ENCODE data around the gene MRPL23.

The MRPL23 gene

DNA sequence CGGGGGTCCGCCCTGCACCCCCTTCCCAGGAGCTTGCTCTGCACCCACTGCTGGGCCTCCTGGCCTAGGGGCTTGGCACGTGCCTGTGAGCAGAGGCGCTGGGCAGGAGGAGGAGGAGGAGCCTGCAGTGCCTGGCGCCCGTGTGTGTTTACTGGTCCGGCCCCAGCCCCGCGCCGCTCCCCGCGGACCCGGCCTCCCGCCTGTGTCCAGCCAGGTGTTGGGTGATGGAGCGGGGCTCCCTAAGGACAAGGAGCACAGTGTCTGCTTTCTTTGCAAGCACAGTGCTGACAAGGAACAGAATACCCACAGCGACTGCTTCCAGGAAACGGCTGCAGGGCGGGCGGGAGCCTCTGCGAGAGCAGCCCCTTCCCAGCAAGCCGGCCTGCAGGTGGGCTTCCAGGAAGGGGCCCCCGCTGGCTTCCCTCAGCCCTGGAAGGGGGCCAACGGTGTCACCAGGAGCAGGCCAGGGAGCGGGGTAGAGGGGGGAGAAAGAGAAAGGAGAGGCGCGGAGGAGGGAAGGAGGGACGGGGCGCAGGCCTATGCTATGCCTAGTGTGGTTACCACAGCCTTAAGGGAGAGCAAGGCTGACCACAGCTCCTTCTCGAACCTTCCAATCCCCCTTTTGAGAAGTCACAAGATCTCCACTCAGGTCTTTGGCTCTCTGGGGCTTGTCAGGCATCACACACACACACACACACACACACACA lies 43.9 kb downstream of the MRPL23 start:
- DNase-seq (ENCODE audit: low spot score) = no peak

DNA sequence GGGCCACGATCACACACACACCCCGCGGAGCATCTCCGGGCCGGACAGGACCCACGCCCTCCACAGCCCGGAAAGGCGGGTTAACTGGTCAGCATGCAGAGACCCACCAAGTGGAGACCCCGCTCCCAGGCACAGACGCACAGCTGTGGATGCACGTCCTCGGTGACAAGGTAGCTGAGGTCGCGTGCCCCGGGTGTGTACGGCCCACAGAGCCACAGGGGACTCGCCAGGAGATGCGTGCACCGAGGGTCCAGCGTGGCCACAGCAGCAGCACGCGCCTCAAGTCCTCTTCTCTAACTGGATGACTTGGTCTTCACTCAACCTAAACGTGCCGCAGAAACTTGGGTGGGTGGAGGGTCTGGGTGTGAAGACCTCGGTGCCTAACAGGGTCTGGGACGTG lies 45.0 kb downstream of the MRPL23 start:
- DNase-seq (ENCODE audit: low spot score) = no peak

DNA sequence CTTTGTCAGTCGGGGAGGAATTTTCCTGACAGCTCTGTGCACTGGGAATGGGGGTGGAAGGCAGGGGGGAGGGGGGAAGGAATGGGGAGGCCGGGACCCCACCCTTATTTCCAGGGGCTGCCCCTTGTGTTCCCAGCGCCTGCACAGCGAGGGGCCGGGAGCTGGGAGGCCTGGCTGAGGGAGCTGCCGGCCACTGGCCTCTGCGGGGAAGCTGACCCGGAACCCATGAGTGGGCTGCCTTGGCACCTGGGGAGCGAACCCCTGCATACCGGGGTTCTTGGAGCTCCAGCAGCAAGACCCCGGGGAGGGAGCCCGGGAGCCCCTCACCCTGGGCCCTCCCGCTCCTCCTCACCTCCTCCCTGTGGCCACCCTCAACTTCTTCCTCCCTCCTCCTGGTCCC lies 47.0 kb downstream of the MRPL23 start:
- DNase-seq (ENCODE audit: low spot score) = no peak

GRCh38 chr11:1997755-1998154 lies 50.6 kb downstream of the MRPL23 start, which contains the start of gene H19:
TSS of gene H19 (minus strand) at chr11:1997842.
- no peak for DNase-seq (ENCODE audit: low spot score)

DNA sequence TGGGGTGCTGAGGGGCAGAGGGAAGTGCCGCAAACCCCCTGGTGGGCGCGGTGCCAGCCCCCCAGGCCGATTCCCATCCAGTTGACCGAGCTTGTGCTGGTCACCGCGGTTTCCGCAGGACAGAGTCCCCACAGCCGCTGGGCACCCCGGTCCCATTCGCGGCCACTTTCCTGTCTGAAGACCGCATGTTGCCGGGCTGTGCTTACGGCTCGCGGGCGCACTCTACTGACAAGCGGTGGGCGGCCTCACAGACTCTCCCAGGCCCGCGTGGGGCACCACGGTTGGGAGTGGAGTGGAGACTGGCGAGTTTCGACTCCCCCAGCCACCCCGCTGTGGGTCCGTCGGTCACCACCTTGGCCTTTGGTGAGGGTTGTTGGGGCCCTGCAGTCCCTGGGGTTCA lies 51.2 kb downstream of the MRPL23 start:
- no peak for DNase-seq (ENCODE audit: low spot score)

DNA sequence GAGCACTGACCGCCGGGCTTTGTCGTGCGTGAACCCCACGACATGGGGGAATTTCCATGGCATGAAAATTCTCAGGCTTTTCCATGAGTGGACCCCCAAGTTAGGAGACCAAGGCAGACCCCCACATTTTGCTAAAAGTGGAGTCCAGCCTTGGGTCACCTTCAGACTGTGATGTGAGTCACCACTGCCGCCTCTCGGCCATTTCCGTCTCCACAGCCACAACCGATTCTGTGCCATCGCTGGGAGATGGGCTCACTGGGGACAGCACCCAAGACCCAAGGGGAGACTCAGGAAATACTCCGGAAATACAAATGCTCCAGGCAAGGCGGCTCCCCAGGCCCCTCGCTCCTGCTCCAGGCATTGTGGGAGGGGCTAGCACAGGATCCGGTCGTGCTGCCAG lies 51.7 kb downstream of the MRPL23 start:
- DNase-seq (ENCODE audit: low spot score) = no peak

GRCh38 chr11:2002042-2002776 lies 55.1 kb downstream of the MRPL23 start:
- no peak for DNase-seq (ENCODE audit: low spot score)

GRCh38 chr11:2002807-2003206 lies 55.7 kb downstream of the MRPL23 start:
- DNase-seq (ENCODE audit: low spot score) = no peak

DNA sequence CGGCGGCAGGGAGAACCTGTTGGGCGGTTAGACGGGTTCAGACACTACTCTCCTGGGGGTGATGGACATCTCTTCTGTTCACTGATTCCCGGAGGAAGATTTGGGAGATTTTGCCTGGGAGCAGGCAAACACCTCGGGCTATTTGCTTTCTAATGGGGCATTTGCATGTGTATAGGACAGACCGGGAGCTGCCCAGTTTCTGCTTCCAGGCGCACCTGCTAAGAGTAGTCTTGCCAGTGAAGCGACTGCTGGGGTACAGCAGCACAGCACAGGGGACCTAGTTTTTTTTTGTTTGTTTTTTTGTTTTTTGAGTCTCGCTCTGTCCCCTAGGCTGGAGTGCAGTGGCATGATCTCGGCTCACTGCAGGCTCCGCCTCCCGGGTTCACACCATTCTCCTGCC lies 57.3 kb downstream of the MRPL23 start:
- DNase-seq (ENCODE audit: low spot score) = no peak

Measured in hematopoietic multipotent progenitor cell treated with erythropoietin and hydrocortisone succinate and interleukin-3 and kit ligand, for 17 days (in vitro differentiated cells).